A375 (cell line): Measurements from ENCODE around the gene TOPBP1. TPM values are rescaled to one million over a fixed set of nuclear protein-coding genes. Genes with fewer than 3 reads are reported as not detected.

Source experiments
- small RNA-seq: library from RNA; depleted of rRNA; stranded (forward); fragments of <200 nt; gene quantifications from one replicate; pipeline ENCODE3, GENCODE V24; 2014
- total RNA-seq: library from RNA; depleted of rRNA; stranded (reverse); fragments of >200 nt; shearing (Covaris generic); gene quantifications from 2 replicates; pipeline ENCODE4 v1.2.3, GENCODE V29; 2014; rRNA removed

The TOPBP1 gene
- total RNA-seq: 54.4 and 59.9 TPM in 2 replicates

DNA sequence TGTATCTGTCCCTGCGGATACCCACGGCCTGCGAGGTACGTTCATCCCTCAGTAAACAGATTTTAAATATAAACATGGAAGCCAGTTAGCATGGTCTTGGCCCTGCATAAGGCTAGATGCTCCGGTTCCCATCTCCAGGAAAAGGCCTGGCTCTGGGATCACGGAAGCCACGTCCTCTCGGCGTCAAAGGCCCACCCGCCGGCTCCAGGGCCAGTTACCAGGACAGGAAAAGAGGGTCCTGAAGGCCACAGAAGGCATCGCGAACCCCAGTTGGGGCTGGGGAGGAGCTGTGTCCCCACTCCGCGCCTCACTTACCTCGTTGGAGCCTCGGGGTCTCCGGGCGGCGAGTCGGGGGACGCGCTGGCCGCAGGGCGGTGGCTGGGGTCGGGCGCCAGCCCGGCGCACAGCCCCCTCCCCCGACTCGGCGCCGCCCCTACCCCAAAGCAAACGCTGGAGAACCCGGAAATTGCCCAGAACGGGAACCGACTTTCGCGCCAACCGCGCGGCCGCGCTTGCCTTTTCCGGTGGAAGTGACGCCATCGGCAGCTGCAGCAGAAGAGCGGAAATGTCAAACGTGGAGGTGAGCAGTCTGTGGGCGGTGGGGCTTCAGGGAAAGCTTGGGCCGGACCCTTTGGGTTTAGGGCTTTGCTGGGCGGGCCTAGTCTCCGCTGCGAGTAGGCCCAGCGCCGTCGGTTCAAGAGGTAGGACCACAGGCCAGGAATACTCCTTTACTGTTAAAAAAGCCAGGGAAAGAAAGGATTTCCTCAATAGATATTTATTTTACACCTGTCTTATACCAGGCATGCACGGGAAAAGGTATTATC is at the start of gene TOPBP1:
Gene TOPBP1, minus strand, starts transcription at position 488 of the 824 bp plus-strand sequence. CDS start 814 bp downstream, outside the sequence.

DNA sequence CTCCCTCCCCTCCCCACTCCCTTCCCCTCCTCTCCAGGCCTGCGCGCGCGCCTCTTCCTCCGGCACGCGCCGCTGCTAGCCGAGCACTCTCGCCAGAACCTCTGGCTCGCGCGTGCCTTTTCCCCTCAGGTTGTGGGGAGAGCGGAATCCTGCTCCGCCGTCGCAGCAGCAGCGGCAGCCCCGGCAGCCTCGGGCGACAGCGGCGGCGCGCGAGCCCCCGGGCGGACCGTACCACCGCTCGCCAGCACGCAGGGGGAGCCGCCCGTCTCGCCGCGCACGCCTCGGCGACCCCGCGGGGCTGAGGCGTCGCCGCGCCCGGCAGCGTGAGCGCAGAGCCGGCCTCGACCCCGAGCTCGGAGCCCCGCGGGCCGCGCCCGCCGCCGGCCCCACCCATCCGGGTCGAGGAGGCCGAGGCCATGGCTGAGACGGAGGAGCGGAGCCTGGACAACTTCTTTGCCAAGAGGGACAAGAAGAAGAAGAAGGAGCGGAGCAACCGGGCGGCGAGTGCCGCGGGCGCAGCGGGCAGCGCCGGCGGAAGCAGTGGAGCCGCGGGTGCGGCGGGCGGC is 88.0 kb downstream of the TOPBP1 start, which contains the start of gene CDV3:
Gene CDV3, plus strand, starts transcription at position 58 of the 566 bp plus-strand sequence. Its CDS starts 359 bp downstream, at position 417.

Small RNAs within 50 kb of the gene (small RNA-seq; reads per million reads assigned to genes)
- gene RF00438: not detected
- gene RNA5SP140: 0.25 reads per million
- not detected for gene RNU6-678P

Other genes with a start within 250 kb of the TOPBP1 start
- gene CDV3, start 88.3 kb downstream of the TOPBP1 start, total RNA-seq: 96.5 and 112 TPM in 2 replicates
- 0.74 and 1.1 TPM in 2 replicates for gene TF, start 84.5 kb upstream of the TOPBP1 start, total RNA-seq
- 49.3 and 69.8 TPM in 2 replicates for gene SRPRB, start 143.9 kb upstream of the TOPBP1 start, total RNA-seq
- gene RAB6B, start 233.9 kb upstream of the TOPBP1 start, total RNA-seq: 0.41 and 1.9 TPM in 2 replicates